Astrocyte (in vitro differentiated cells and primary cell): ENCODE results near the gene GIMAP1. TPM values are rescaled to one million over a fixed set of nuclear protein-coding genes. Genes with fewer than 3 reads are reported as not detected.

ENCODE experiments used
- DNase-seq: peaks from one replicate; pipeline ENCODE4 v3.0.0-alpha.2; 2010; ENCODE audit warnings: low read depth
- FAIRE-seq: peaks from 2 replicates; lab custom pipeline; 2011; peaks lifted over from hg19 to GRCh38; lab: Jason Lieb, UNC
- H2AFZ ChIP-seq: 2 replicates; pipeline ENCODE4 v1.6.0; 2012; ENCODE audit warnings: low read depth, low read length, inconsistent platforms
- H3K27ac ChIP-seq: 2 replicates; pipeline ENCODE4 v1.5.1; 2011; ENCODE audit warnings: low read depth, low read length, inconsistent platforms
- H3K27me3 ChIP-seq: 2 replicates; pipeline ENCODE4 v1.6.0; 2011; ENCODE audit warnings: low read length, inconsistent platforms; ENCODE audit not compliant: insufficient read depth
- H3K36me3 ChIP-seq: 2 replicates; pipeline ENCODE4 v1.5.1; 2011; ENCODE audit warnings: low read length, inconsistent platforms; ENCODE audit not compliant: insufficient read depth
- H3K4me1 ChIP-seq: 2 replicates; pipeline ENCODE4 v1.5.1; 2011; ENCODE audit warnings: low read length, inconsistent platforms; ENCODE audit not compliant: insufficient read depth
- H3K4me2 ChIP-seq: 2 replicates; pipeline ENCODE4 v1.6.0; 2012; ENCODE audit warnings: low read length, inconsistent platforms
- H3K4me3 ChIP-seq: 2 replicates; pipeline ENCODE4 v1.5.1; 2011; ENCODE audit warnings: low read depth, mild to moderate bottlenecking, low read length, inconsistent platforms; ENCODE audit not compliant: insufficient read depth
- H3K79me2 ChIP-seq: 2 replicates; pipeline ENCODE4 v1.6.0; 2012; ENCODE audit warnings: mild to moderate bottlenecking, low read length, inconsistent platforms; ENCODE audit not compliant: insufficient read depth
- H3K9ac ChIP-seq: 2 replicates; pipeline ENCODE4 v1.6.0; 2012; ENCODE audit warnings: mild to moderate bottlenecking, low read length, inconsistent platforms
- H3K9me3 ChIP-seq: 2 replicates; pipeline ENCODE4 v1.5.1; 2012; ENCODE audit warnings: low read depth, mild to moderate bottlenecking, low read length, inconsistent platforms; ENCODE audit not compliant: insufficient read depth
- H4K20me1 ChIP-seq: 2 replicates; pipeline ENCODE4 v1.6.0; 2012; ENCODE audit warnings: low read length, inconsistent platforms; ENCODE audit not compliant: insufficient read depth
- H3K27ac Mint-ChIP-seq: one replicate; pipeline ENCODE4 v1.8.0; 2021; ENCODE audit warnings: mild to moderate bottlenecking, mixed read lengths; ENCODE audit not compliant: unreplicated experiment
- H3K27me3 Mint-ChIP-seq: one replicate; pipeline ENCODE4 v1.8.0; 2021; ENCODE audit warnings: low read depth, mixed read lengths; ENCODE audit not compliant: unreplicated experiment
- H3K36me3 Mint-ChIP-seq: one replicate; pipeline ENCODE4 v1.8.0; 2021; ENCODE audit warnings: low read depth, mixed read lengths; ENCODE audit not compliant: unreplicated experiment
- H3K4me1 Mint-ChIP-seq: one replicate; pipeline ENCODE4 v1.8.0; 2021; ENCODE audit warnings: low read depth, mixed read lengths; ENCODE audit not compliant: unreplicated experiment
- H3K4me3 Mint-ChIP-seq: one replicate; pipeline ENCODE4 v1.8.0; 2021; ENCODE audit warnings: mild to moderate bottlenecking, moderate library complexity, mixed read lengths; ENCODE audit not compliant: unreplicated experiment
- H3K9me3 Mint-ChIP-seq: one replicate; pipeline ENCODE4 v1.8.0; 2021; ENCODE audit warnings: mild to moderate bottlenecking, mixed read lengths; ENCODE audit not compliant: unreplicated experiment
- CTCF ChIP-seq: IDR thresholded peaks from 2 replicates; pipeline ENCODE4 v1.5.1; 2011; ENCODE audit warnings: low read depth, mild to moderate bottlenecking, inconsistent platforms, low read length, moderate library complexity; ENCODE audit not compliant: insufficient read depth
- EZH2 ChIP-seq: IDR thresholded peaks from 2 replicates; pipeline ENCODE4 v1.6.1; 2012; ENCODE audit warnings: mild to moderate bottlenecking, low read length, inconsistent platforms; ENCODE audit not compliant: insufficient read depth
- total RNA-seq: library from RNA; stranded (reverse); gene quantifications from 2 replicates; pipeline ENCODE4 v1.2.1, GENCODE V29; 2021

The GIMAP1 gene
- total RNA-seq, 1 donor from 2014 or later: not detected

- TF ChIP-seq CTCF: no peak
- TF ChIP-seq EZH2: no peak
- Mint-ChIP-seq H3K4me3 (no peak overlapping the region), H3K9me3 (peaks cover 6% of the 10 kb centered on the region), H3K27ac (no peak overlapping the region), H3K4me1 (no peaks in the 10 kb centered on the region), H3K27me3 (peaks cover 86% of the 10 kb centered on the region), H3K36me3 (no peaks in the 10 kb centered on the region)
- Histone ChIP-seq H3K9ac (no peak overlapping the region), H3K4me3 (no peak overlapping the region), H3K4me2 (no peak overlapping the region), H3K27ac (no peak overlapping the region), H3K4me1 (no peaks in the 10 kb centered on the region), H4K20me1 (no peaks in the 10 kb centered on the region), H3K79me2 (no peaks in the 10 kb centered on the region), H3K9me3 (no peaks in the 10 kb centered on the region), H3K27me3 (no peaks in the 10 kb centered on the region), H2AFZ (no peak overlapping the region), H3K36me3 (no peaks in the 10 kb centered on the region)
- DNase-seq (no peak), FAIRE-seq (no peak)
Observed at GRCh38 chr7:150735596-150736358, 19.4 kb downstream of the GIMAP1 start.

- TF ChIP-seq CTCF: no peak
- no peak for TF ChIP-seq EZH2
- DNase-seq (no peak), FAIRE-seq (no peak)
- Histone ChIP-seq H3K9ac (no peak overlapping the region), H3K4me1 (no peaks in the 10 kb centered on the region), H4K20me1 (no peaks in the 10 kb centered on the region), H3K4me3 (no peak overlapping the region), H2AFZ (no peak overlapping the region), H3K9me3 (no peaks in the 10 kb centered on the region), H3K79me2 (no peaks in the 10 kb centered on the region), H3K36me3 (no peaks in the 10 kb centered on the region), H3K27me3 (no peaks in the 10 kb centered on the region), H3K4me2 (no peak overlapping the region), H3K27ac (no peak overlapping the region)
- Mint-ChIP-seq H3K36me3 (no peaks in the 10 kb centered on the region), H3K9me3 (peaks cover 6% of the 10 kb centered on the region), H3K4me3 (no peak overlapping the region), H3K27ac (no peak overlapping the region), H3K27me3 (peaks cover 90% of the 10 kb centered on the region), H3K4me1 (no peaks in the 10 kb centered on the region)
Observed at GRCh38 chr7:150736864-150737263, 20.5 kb downstream of the GIMAP1 start.
